Measurements from ENCODE around the gene SMARCAL1.

The SMARCAL1 gene

DNA sequence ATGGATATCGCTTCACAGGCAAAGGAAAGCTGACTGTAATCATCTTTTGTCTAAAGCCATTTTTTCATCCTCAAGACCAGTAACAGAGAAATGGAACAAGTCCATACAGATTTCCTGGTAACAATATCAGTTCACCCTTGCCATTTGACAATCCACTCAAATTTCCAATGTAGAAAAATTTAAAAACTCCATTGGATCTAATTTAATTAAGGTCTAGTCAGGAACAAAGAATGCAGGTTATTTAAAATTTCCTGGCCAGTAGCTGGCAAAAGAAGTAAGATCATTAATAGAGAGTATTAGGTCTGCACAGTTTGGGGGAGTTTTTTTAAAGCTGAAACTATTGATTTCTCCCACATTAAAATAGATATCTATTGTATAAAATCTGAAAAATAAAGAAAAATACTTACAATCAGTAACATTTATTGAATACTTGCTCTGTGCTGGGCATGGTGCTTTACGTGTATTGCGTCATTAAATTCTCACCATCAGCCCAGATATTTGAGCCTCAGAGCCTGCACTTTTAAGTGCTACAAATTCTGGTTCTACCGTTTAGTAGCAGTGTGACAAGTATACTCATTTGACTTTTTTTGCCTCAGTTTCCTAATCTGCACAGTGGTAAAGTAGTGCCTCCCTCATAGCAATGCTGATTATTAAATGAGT is 41.8 kb downstream of the SMARCAL1 start:
- no peaks in the 10 kb centered on the region for H3K9me3 ChIP-seq (ENCODE audit: insufficient read depth, low read length)
- H3K4me1 ChIP-seq (ENCODE audit: low read length): peaks cover 5% of the 10 kb centered on the region
- no peak overlapping the region for H3K4me2 ChIP-seq (ENCODE audit: low read length)
- H3K27ac ChIP-seq (ENCODE audit: low read length): no peak overlapping the region
- H3K27me3 ChIP-seq (ENCODE audit: low read depth, low read length): no peaks in the 10 kb centered on the region
- no peak for TF ChIP-seq EZH2phosphoT487 (IDR thresholded peaks at IDR 0.05; ENCODE audit: low read depth)
- no peak for TF ChIP-seq CTCF (IDR thresholded peaks at IDR 0.05; ENCODE audit: low read depth, low read length)
- no peaks in the 10 kb centered on the region for H3K79me2 ChIP-seq (ENCODE audit: low read length)
- no peaks in the 10 kb centered on the region for H4K20me1 ChIP-seq (ENCODE audit: insufficient read depth, low read length)
- no peak overlapping the region for H2AFZ ChIP-seq (ENCODE audit: low read depth, low read length)
- H3K4me3 ChIP-seq (ENCODE audit: low read length): no peak overlapping the region
- peaks cover 36% of the 10 kb centered on the region for H3K36me3 ChIP-seq (replicated peaks; ENCODE audit: low read depth, low read length)
- H3K9ac ChIP-seq (ENCODE audit: low read length): no peak overlapping the region

DNA sequence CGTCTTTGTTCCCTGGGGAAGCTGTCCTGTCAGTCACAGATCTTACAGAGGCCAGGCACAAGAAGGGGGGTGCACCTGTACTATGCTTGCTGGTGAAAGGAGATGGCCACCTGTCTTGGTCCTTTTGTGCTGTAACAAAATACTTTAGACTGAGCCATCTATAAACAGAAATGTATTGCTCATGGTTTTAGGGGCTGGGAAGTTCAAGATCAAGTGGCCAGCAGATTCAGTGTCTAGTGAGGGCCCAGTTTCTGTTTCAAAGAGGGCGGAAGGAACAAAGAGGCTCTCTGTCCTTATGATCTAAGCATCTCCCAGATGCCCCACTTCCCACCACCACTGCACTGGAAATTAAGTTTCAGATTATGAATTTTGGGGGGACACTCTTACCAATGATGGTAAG is 50.9 kb downstream of the SMARCAL1 start:
- no peak overlapping the region for H2AFZ ChIP-seq (ENCODE audit: low read depth, low read length)
- H3K27me3 ChIP-seq (ENCODE audit: low read depth, low read length): no peaks in the 10 kb centered on the region
- H3K4me1 ChIP-seq (ENCODE audit: low read length): no peaks in the 10 kb centered on the region
- H3K4me3 ChIP-seq (ENCODE audit: low read length): no peak overlapping the region
- H4K20me1 ChIP-seq (ENCODE audit: insufficient read depth, low read length): no peaks in the 10 kb centered on the region
- H3K9ac ChIP-seq (ENCODE audit: low read length): no peak overlapping the region
- no peak overlapping the region for H3K4me2 ChIP-seq (ENCODE audit: low read length)
- peaks cover 5% of the 10 kb centered on the region for H3K36me3 ChIP-seq (replicated peaks; ENCODE audit: low read depth, low read length)
- no peak for TF ChIP-seq CTCF (IDR thresholded peaks at IDR 0.05; ENCODE audit: low read depth, low read length)
- TF ChIP-seq EZH2phosphoT487 (IDR thresholded peaks at IDR 0.05; ENCODE audit: low read depth): no peak
- no peak overlapping the region for H3K27ac ChIP-seq (ENCODE audit: low read length)
- H3K79me2 ChIP-seq (ENCODE audit: low read length): no peaks in the 10 kb centered on the region
- H3K9me3 ChIP-seq (ENCODE audit: insufficient read depth, low read length): no peaks in the 10 kb centered on the region

DNA sequence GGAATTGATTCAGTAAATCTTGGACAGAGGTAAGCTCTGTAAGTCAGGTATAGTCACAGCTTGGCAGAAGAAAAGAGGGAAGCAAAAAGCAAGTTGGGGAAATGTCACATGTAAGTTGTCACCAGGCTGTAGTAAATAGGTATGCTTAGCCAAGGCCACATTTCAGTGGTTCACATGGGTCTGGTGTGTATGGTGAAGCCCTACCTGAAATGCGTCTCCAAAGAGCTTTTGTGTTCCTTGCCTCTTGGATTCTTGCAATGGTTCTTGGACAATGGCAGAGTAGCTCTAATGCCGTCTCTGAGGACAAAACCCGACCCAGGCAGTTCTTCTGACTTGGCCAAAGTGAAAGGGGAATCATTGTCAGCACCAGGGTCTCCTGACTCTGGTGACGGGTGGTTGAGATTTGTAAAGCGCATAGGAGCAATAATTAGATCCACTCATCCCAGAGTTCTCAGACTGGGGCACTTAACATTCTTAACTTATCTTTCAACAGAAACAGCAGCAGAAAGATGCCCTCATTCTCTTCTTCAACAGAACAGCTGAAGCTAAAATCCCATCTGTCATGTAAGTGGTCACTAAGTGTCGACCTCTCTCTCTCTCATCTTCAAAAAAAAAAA is 51.9 kb downstream of the SMARCAL1 start:
- no peak overlapping the region for H2AFZ ChIP-seq (ENCODE audit: low read depth, low read length)
- TF ChIP-seq CTCF (IDR thresholded peaks at IDR 0.05; ENCODE audit: low read depth, low read length): no peak
- TF ChIP-seq EZH2phosphoT487 (IDR thresholded peaks at IDR 0.05; ENCODE audit: low read depth): no peak
- no peaks in the 10 kb centered on the region for H3K4me1 ChIP-seq (ENCODE audit: low read length)
- no peaks in the 10 kb centered on the region for H3K27me3 ChIP-seq (ENCODE audit: low read depth, low read length)
- peaks cover 7% of the 10 kb centered on the region for H3K36me3 ChIP-seq (replicated peaks; ENCODE audit: low read depth, low read length)
- H3K9ac ChIP-seq (ENCODE audit: low read length): no peak overlapping the region
- no peaks in the 10 kb centered on the region for H3K79me2 ChIP-seq (ENCODE audit: low read length)
- no peak overlapping the region for H3K4me3 ChIP-seq (ENCODE audit: low read length)
- no peaks in the 10 kb centered on the region for H3K9me3 ChIP-seq (ENCODE audit: insufficient read depth, low read length)
- no peak overlapping the region for H3K4me2 ChIP-seq (ENCODE audit: low read length)
- H4K20me1 ChIP-seq (ENCODE audit: insufficient read depth, low read length): no peaks in the 10 kb centered on the region
- no peak overlapping the region for H3K27ac ChIP-seq (ENCODE audit: low read length)

DNA sequence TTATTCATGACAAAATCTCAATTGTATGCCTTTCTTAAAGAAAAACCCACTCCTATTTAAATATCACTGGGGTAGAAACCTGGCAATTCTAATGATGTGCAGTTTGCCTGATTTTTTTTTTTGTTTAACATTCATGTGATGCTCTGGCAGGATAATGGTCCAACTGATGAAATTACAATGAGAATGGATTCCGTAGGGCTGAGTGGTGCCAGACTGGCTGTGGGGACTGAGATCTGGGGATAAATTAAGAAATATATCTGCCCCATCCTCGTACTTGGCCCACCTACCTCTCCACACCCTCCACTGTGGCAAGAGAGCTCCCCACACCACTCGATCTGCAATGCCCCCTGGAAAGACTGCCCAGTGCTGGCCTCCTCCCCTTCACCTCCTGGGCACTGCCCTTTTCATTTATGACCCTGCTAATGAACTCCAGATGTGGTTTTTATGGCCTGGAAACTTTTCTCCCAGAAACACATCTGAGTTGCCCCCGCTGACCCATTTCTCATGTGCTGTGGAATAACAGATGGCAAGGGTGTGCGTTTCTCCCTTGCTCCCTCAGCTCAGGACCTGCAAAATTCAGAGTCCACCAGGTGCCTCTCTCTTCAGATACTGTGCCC is 53.4 kb downstream of the SMARCAL1 start:
- H3K4me3 ChIP-seq (ENCODE audit: low read length): no peak overlapping the region
- H4K20me1 ChIP-seq (ENCODE audit: insufficient read depth, low read length): no peaks in the 10 kb centered on the region
- no peaks in the 10 kb centered on the region for H3K9me3 ChIP-seq (ENCODE audit: insufficient read depth, low read length)
- no peak overlapping the region for H3K4me2 ChIP-seq (ENCODE audit: low read length)
- no peak overlapping the region for H3K9ac ChIP-seq (ENCODE audit: low read length)
- no peaks in the 10 kb centered on the region for H3K27me3 ChIP-seq (ENCODE audit: low read depth, low read length)
- H3K4me1 ChIP-seq (ENCODE audit: low read length): no peaks in the 10 kb centered on the region
- no peak overlapping the region for H3K27ac ChIP-seq (ENCODE audit: low read length)
- no peaks in the 10 kb centered on the region for H3K79me2 ChIP-seq (ENCODE audit: low read length)
- no peak for TF ChIP-seq EZH2phosphoT487 (IDR thresholded peaks at IDR 0.05; ENCODE audit: low read depth)
- TF ChIP-seq CTCF (IDR thresholded peaks at IDR 0.05; ENCODE audit: low read depth, low read length): no peak
- H2AFZ ChIP-seq (ENCODE audit: low read depth, low read length): no peak overlapping the region
- peaks cover 9% of the 10 kb centered on the region for H3K36me3 ChIP-seq (replicated peaks; ENCODE audit: low read depth, low read length)
